ENCODE data around the gene CRYBG1.
"Not testable (repeated sequence)": the region's sequence is repeated elsewhere in the genome, so short reads cannot be mapped to it uniquely, and the experiment has no call there.

Gene CRYBG1

GRCh38 chr6:106556368-106556960, 195.9 kb downstream of the CRYBG1 start:
- peak in 1 of 2 donors; percentile 24 for DNase-seq

- no peak for DNase-seq
These were observed 197.3 kb downstream of the CRYBG1 start for GRCh38 chr6:106557837-106558236.

- DNase-seq: no peak
These were observed 197.8 kb downstream of the CRYBG1 start for GRCh38 chr6:106558364-106558763.

- DNase-seq: not testable (repeated sequence)
These were observed 199.1 kb downstream of the CRYBG1 start for GRCh38 chr6:106559659-106560058.

- no peak for DNase-seq
These were observed 200.6 kb downstream of the CRYBG1 start for GRCh38 chr6:106560996-106561685.

GRCh38 chr6:106561686-106562405, 201.3 kb downstream of the CRYBG1 start:
- no peak for DNase-seq

GRCh38 chr6:106563614-106564013, 203.1 kb downstream of the CRYBG1 start:
- DNase-seq: no peak

- no peak for DNase-seq
These were observed 204.0 kb downstream of the CRYBG1 start for GRCh38 chr6:106564476-106564875.

GRCh38 chr6:106568530-106568929, 208.0 kb downstream of the CRYBG1 start:
- DNase-seq: no peak

- DNase-seq: no peak
These were observed 208.9 kb downstream of the CRYBG1 start for GRCh38 chr6:106569428-106569827.

GRCh38 chr6:106572436-106572835, 211.9 kb downstream of the CRYBG1 start:
- no peak for DNase-seq

- DNase-seq: no peak
These were observed 212.5 kb downstream of the CRYBG1 start for GRCh38 chr6:106572875-106573585.

- DNase-seq: peak; percentile 19
These were observed 214.4 kb downstream of the CRYBG1 start for GRCh38 chr6:106574741-106575458.

GRCh38 chr6:106579281-106579680, 218.8 kb downstream of the CRYBG1 start:
- DNase-seq: no peak

GRCh38 chr6:106581468-106581867, 221.0 kb downstream of the CRYBG1 start:
- DNase-seq: no peak

GRCh38 chr6:106586815-106587415, 226.4 kb downstream of the CRYBG1 start:
- no peak for DNase-seq

GRCh38 chr6:106588937-106589336, 228.4 kb downstream of the CRYBG1 start:
- DNase-seq: not testable (repeated sequence)

- DNase-seq: no peak
These were observed 230.8 kb downstream of the CRYBG1 start for GRCh38 chr6:106591111-106591825.

- DNase-seq: no peak
These were observed 238.9 kb downstream of the CRYBG1 start for GRCh38 chr6:106599440-106599839.

- no peak for DNase-seq
These were observed 239.8 kb downstream of the CRYBG1 start for GRCh38 chr6:106600329-106600728.

GRCh38 chr6:106608080-106608668, 247.7 kb downstream of the CRYBG1 start:
- no peak for DNase-seq

Data from hippocampal formation (tissue), 2 donors.